Stromal cell of bone marrow (primary cell): ENCODE data around the gene ZNF100.
A peak's percentile ranks its signal among the peaks of the same experiment; 100 is the strongest.
"Not testable (repeated sequence)": the region's sequence is repeated elsewhere in the genome, so short reads cannot be mapped to it uniquely, and the experiment has no call there.

Source experiments
- DNase-seq: peaks from one replicate; pipeline ENCODE4 v3.0.0-alpha.2; 2012; ENCODE audit warnings: low read depth

Gene ZNF100

GRCh38 chr19:21767065-21767800 is at the start of gene ZNF100:
Gene ZNF100, minus strand, starts transcription at chr19:21767579. Its CDS starts 150 bp downstream, at chr19:21767429.
- DNase-seq, result peak; percentile 89

GRCh38 chr19:21812448-21812847 is 45.1 kb upstream of the ZNF100 start:
- no peak for DNase-seq

- not testable (repeated sequence) for DNase-seq
These were observed 41.1 kb upstream of the ZNF100 start for GRCh38 chr19:21808400-21809000.

- DNase-seq, result no peak
These were observed 22.2 kb upstream of the ZNF100 start for GRCh38 chr19:21789466-21790085.

DNA sequence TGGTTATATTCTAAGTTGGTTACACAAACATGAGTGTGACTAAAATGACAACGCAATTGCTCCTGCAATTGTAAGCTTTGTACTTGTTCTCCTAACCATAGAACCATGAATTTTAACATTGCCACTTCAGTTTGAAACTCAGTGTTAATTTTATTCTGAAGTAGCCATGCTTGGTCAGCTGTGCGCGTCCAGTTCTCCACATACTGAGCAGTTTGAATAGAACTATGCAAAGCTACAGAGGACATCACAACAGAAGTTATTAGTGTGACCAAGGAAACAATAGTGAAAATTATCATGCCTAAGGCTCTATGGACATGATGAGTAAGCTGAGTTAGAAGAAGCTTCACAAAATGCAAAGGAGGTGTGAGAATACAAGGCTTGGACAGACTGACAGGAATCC is 19.6 kb upstream of the ZNF100 start:
- DNase-seq, result no peak

DNA sequence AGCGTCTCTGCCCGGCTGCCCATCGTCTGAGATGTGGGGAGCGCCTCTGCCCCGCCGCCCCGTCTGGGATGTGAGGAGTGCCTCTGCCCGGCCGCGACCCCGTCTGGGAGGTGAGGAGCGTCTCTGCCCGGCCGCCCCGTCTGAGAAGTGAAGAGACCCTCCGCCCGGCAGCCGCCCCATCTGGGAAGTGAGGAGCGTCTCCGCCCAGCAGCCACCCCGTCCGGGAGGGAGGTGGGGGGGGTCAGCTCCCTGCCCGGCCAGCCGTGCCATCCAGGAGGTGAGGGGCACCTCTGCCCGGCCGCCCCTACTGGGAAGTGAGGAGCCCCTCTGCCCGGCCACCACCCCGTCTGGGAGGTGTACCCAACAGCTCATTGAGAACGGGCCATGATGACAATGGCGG is 8.4 kb upstream of the ZNF100 start:
- DNase-seq, result not testable (repeated sequence)

DNA sequence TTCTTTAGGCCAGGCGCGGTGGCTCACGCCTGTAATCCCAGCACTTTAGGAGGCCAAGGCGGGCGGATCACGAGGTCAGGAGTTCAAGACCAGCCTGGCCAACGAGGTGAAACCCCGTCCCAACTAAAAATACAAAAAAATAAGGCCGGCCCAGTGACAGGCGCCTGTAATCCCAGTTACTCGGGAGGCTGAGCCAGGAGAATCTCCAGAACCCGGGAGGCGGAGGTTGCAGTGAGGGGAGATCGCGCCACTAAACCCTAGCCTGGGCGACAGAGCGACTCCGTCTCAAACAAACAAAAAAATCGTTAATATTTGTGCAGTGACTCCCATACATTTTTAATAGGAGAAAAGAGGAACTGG is 694 bp downstream of the ZNF100 start:
- peak; percentile 0 for DNase-seq

DNA sequence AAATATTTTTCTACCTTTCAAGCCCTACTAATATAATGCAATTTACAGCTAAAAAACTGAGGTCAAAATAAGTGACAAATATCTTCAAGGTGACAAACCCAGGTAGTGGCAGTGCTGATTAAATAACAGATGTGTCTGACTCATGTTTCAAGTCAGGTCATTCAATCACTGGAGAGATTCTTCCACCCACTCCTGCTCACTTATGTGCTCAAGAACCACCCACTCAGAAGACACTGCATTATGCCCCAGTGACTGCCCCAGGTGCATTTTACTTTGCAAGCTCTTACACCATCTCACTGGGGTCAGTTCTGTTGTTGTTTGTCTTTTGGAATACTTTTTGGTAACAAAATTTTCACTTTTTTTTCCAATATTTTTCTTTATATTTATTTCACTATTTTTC is 2.2 kb downstream of the ZNF100 start:
- DNase-seq, result no peak

- not testable (repeated sequence) for DNase-seq
These were observed 5.8 kb downstream of the ZNF100 start for GRCh38 chr19:21761547-21761946.

- DNase-seq, result no peak
These were observed 9.1 kb downstream of the ZNF100 start for GRCh38 chr19:21758296-21758695.

DNA sequence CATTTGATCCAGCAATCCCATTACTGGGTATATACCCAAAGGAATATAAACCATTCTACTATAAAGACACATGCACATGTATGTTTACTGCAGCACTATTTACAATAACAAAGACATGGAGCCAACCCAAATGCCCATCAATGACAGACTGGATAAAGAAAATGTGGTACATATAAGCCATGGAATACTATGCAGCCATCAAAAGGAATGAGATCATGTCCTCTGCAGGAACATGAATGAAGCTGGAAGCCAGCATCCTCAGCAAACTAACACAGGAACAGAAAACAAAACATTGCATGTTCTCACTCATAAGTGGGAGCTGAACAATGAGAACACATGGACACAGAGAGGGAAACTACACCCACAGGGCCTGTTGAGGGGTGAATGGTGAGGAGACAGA is 11.8 kb downstream of the ZNF100 start:
- not testable (repeated sequence) for DNase-seq

- no peak for DNase-seq
These were observed 16.0 kb downstream of the ZNF100 start for GRCh38 chr19:21751384-21751783.

DNA sequence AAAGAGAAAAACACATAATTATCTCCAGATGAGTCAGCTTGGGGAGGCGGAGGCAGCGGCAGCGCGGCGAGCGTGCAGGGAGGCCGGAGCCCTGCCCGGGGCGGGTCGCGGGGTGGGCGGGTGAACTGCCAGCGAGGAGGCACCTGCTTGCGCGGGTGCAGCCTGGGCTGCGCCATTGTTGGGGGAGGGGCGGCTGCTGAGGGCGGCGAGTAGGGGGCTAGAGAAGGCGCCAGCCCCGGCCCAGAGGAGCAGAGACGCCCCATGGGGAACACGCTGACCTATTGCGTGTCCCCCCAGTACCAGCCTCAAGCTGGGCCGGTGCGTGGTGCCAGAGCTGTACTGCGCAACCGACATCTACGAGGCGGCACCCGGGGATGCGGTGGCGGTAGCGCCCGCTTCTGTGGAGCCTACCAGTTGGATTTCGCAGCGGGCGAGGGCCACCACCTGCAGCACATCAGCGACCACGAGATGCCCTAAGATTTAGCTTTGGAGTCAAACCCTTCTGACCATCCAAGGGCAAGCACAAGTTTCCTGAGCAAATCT is 16.7 kb downstream of the ZNF100 start:
- DNase-seq, result no peak

DNA sequence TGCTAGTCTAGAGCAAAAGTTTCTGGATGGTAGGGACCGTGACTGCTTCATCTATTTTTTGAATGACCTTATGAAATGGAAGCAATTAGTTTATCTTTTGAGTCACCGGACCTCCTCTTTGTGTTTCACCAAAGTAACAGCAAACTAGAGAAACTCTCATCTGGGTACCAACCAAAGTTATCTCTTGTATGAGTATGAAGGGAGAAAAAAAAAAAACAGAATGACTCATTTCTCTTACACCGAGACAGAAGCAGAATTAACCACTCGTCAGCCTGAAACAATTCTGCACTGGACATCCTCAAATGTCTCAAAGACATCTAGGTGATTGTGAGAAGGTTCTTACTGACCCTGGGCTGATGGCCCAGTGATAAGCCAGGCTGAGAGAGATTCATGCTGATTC is 18.3 kb downstream of the ZNF100 start:
- DNase-seq, result no peak

GRCh38 chr19:21748088-21748487 is 19.3 kb downstream of the ZNF100 start:
- DNase-seq, result no peak

DNA sequence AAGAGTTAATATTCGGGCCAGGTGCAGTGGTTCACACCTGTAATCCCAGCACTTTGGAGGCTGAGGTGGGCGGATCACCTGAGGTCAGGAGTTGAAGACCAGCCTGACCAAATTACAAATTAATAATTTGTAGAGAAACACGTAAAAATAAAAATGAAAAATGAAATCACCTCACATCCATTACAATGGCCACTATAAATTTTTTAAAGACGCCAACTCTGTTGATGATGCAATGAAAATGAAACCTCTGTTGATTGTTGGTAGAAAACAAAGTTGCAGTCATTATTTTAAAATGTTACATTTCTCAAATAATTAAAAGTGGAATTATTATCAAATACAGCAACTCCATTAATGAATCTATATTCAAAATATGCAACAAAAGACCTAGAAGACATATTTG is 26.8 kb downstream of the ZNF100 start:
- DNase-seq, result no peak

DNA sequence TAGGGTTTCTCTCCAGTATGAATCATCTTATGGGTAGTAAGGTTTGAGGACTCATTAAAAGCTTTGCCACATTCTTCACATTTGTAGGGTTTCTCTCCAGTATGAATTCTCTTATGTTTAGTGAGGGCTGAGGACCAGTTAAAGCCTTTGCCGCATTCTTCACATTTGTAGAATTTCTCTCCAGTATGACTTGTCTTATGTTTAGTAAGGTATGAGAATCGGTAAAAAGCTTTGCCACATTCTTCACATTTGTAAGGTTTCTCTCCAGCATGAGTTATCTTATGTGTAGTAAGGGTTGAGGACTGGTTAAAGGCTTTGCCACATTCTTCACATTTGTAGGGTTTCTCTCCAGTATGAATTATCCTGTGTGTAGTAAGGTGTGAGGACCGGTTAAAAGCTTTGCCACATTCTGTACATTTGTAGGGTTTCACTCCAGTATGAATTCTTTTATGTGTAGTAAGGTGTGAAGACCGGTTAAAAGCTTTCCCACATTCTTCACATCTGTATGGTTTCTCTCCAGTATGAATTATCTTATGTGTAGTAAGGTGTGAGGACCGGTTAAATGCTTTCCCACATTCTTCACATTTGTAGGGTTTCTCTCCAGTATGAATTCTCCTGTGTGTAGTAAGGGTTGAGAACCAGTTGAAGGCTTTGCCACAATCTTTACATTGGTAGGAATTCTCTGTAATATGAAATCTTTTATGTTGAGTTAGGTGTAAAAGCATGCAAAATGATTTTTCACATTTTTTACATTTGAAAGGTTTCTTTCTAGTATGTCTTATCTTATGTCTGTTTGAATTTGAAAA is 40.2 kb downstream of the ZNF100 start:
- DNase-seq, result not testable (repeated sequence)

DNA sequence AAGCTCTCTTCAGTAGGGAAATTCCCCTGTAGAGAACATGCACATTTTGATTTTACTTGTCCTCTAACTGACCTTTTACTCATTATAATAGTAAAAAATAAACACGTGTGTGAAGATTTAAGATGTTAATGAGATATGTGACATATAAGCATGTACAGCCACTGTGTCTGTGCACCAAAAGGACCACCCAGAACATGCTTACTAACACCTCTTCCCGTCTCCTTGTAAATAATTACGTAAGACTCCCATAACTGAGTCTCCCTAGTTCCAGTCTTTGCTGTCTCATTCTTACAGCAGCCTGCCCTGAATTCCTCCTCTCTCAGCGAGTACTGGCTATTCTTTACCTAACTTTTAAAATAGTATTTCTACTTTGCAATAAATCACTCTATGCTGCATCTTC is 53.6 kb downstream of the ZNF100 start:
- no peak for DNase-seq

DNA sequence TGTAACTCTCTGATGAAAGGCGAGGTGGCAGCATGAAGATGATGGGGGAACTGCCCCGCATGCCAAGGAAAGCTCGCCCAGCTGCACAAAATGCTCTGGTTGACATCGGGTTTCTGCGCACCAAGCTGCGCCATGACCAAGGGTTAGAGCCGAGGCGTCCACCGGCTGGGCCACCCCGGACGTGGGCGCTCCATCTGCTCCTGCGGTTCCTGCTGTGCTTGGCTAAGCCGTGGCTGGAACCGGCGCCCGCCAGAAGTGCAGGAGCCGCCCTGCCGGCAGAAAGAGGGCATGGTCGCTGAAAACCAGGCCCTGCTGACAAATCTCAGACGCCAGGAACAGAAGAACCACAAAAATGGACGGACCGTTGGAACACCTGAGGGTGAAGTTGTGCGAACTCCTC is 57.9 kb downstream of the ZNF100 start:
- DNase-seq, result no peak

- not testable (repeated sequence) for DNase-seq
These were observed 59.5 kb downstream of the ZNF100 start for GRCh38 chr19:21707878-21708277.

DNA sequence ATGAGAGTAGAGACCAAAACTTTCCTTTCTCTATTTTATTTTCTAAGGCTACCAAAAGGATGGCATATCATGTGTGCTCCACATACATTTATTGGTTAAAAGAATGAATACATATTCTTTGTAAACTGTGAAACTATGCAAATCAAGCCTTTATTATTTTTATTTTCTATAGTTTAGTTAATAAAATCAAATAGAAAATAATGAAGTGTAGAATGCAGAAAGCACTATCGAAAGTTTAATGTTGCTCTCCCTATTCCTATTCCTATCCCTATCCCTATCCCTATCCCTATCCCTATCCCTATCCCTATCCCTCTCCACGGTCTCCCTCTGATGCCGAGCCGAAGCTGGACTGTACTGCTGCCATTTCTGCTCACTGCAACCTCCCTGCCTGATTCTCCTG is 60.3 kb downstream of the ZNF100 start:
- no peak for DNase-seq

- no peak for DNase-seq
These were observed 62.0 kb downstream of the ZNF100 start for GRCh38 chr19:21705393-21705792.
